Measurements from ENCODE around the gene CCDC146.
"Not testable (repeated sequence)": the region's sequence is repeated elsewhere in the genome, so short reads cannot be mapped to it uniquely, and the experiment has no call there.

CCDC146 gene

DNA sequence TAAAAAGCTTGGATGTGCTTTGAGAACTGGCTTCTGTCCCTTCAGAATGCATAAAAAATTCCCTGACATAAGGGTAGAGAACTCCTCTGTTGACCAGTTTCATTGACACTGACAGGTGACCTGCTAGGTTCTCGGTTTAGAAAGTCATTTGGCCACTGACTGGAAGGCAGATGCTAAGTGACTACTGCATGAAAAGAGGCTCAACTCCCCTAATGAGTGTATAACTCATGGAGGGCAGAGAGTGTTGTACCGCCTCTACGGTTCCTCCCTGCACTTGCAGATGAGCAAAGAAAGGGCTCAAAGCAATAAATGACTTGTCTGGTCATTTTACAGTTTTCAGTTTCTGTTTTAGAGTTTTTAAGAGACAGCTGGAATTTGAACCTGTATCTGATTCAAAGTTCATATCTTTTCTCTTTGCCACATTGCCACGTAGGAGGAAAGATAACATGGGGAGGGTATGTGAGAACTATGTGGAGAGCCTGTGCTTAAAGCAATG is 80.1 kb downstream of the CCDC146 start:
- no peak for DNase-seq

GRCh38 chr7:77205706-77206105 is 83.3 kb downstream of the CCDC146 start:
- DNase-seq, result no peak

GRCh38 chr7:77208416-77208815 is 86.0 kb downstream of the CCDC146 start:
- no peak for DNase-seq

GRCh38 chr7:77209479-77210139 is 87.2 kb downstream of the CCDC146 start:
- no peak for DNase-seq

DNA sequence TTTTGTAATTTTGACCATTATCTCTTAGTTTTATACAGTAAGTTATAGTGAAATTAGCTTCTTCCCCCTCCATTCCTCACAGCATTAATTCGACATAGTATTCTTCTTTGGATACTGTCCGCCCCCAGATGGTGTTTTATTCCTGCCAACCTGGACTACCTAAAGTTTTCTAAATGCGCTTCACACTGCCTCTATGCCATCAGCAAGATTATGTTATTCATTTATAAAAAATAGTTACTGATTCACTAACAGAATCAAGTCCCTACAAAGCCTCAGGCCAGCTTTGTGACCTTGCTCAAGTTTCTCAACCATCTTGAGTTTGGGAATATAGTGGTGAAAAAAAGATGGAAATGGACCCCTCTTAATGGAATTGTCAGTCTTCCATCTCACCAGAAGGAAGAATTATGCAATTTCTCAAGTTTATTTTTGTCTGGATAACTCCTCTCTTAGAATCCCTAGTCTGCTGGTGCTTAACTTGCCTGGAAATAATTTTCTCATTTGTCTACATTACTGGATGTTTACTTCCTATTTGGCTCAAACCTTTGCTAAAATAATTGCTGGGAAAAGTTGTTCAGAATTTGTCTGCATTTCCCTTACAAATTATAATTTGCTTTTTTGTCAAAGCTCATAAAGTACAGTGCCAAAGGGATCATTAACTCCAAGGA is 93.9 kb downstream of the CCDC146 start:
- no peak for DNase-seq

DNA sequence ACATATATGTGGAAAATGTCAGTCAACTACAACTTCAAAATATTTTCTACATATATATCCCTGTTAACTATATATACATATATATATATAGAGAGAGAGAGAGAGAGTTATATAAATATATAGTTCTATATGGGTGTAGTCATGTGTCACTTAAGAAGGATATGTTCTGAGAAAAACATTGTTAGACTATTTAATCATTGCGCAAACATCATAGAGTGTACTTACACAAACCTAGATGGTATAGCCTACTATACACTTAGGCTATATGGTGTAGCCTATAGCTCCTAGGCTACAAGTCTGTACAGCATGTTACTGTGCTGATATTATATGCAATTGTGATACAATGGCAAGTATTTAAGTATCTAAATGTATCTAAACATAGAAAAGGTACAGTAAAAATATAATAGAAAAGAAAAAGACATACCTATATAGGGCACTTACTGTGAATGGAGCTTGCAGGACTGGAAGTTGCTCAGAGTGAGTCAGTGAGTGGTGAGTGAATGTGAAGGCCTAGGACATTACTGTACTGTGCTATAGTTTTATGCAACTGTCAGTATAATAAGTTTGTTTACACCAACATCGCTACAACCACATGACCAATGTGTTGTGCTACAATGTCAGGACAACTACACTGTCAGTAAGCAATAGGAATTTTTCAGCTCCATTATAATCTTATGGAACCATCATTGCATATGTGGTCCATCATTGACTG is 95.2 kb downstream of the CCDC146 start:
- no peak for DNase-seq

DNA sequence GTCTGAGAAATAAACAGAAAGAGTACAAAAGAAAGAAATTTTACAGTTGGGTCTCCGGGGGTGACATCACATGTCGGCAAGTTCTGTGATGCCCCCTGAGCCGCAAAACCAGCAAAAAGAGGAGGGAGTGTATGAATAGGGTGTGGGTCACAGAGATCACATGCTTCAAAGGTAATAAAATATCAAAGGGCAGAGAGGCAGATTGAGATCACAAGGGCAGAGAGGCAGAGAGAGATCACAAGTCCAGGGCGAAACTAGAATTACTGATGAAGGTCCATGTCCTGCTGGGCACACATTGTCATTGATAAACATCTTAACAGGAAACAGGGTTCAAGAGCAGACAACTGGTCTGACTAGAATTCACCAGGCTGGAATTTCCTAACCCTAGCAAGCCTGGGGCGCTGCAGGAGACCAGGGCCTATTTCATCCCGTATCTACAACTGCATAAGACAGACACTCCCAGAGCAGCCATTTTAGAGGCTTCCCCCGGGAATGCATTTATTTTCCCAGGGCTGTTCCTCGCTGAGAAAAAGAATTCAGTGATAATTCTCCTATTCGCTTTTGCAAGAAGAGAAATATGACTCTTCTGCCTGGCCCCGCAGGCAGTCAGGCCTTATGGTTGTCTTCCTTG is 97.4 kb downstream of the CCDC146 start:
- not testable (repeated sequence) for DNase-seq

GRCh38 chr7:77222065-77222464 is 99.7 kb downstream of the CCDC146 start:
- DNase-seq, result no peak

DNA sequence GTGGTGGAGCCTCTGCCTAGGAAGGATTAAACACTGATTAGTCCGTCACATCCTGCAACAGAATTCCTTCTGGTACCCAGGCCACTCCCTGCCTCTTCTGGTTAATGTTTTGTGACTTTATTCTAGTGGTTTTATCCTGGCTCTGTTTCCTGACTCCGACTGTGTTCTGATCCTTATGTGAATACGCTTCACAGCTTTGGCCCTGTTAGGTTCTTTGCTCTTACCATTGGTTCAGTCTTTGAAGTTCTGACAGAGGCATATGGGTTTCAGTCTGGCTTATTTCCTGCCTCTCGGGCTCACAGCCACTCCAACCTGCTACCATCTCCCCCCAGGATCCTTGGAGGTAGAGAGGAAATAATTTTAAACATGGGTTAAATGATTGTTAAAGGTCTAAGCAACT is 100.4 kb downstream of the CCDC146 start:
- DNase-seq, result no peak

GRCh38 chr7:77223261-77223660 is 100.8 kb downstream of the CCDC146 start:
- DNase-seq, result no peak

- no peak for DNase-seq
Measured at GRCh38 chr7:77226357-77226839, 104.0 kb downstream of the CCDC146 start.

GRCh38 chr7:77228795-77229194 is 106.4 kb downstream of the CCDC146 start:
- not testable (repeated sequence) for DNase-seq

DNA sequence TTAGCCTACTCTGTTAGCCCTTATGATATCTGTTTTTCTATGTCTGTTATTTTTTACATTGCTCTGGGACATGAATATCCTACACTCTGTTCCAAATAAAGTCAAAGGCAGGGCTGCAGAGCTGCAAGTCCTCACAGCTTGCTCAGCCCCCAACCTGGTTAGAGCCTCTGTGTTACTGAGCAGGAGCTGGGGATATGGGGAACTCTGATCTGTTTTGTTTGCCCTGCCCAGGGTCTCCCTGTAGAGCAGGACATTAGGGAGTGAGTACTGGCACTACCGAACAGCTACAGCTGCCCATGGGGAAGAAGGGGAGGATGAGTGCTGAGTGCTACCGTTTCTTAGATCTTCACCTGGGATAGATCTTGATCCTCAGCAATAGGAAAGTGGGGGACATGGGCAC is 110.1 kb downstream of the CCDC146 start:
- no peak for DNase-seq

DNA sequence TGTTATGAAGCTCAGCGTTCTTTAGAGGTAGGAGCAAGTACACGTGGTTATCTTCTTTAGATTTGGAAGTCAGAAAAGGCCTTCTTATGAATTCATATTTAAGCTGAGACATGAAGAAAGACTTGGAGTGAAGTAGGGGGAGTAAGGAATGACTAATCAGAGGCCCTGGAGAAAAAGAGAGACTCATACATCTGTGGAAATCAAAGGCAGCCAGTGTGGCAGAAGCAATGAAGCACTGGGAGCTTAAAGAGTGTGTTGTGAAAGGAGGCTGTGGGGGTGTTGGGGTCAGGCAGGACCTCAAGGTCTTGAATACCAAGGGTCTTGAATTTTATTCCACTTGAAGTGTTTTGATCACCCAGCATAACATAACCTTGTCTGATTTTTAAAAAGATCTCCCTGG is 112.9 kb downstream of the CCDC146 start:
- DNase-seq, result no peak

DNA sequence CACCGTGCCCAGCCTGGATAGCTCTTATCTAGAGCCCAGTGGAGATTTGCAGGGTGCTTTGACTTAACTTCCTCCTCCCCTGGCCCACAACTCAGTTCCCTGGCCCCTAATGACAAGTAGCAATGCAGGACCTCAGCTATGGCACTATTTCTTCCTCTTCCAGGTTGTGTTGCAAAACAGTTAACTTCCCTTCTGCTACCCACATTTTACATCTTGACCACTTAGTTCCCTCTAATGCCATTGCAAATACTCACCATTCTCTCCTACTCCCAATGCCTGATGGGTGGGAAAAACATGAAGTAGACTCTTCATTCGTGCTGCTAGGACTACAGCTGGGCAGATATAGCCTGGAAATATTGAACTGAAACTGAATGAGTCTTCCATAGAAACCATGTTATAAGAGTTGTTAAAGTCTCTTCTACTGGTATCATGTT is 116.3 kb downstream of the CCDC146 start:
- DNase-seq, result no peak

DNA sequence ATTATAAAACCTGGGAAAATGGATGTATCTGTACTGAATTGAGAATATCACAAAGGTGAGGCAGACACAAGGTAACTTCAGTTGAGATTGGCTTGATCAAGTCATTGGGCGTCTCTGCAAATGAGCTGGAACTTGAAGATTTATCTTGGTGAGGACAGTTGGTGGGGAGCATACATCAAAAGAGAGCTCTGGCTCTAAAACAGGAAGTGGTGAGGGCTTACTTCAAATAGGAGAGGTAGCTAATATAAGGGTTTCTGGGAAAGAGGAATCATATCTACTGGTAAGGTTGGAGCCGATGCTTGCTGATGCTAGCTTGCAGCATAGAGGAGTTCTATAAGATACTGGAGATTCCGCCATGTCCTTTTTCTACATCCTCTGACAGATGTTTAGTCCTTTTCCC is 117.1 kb downstream of the CCDC146 start:
- no peak for DNase-seq

DNA sequence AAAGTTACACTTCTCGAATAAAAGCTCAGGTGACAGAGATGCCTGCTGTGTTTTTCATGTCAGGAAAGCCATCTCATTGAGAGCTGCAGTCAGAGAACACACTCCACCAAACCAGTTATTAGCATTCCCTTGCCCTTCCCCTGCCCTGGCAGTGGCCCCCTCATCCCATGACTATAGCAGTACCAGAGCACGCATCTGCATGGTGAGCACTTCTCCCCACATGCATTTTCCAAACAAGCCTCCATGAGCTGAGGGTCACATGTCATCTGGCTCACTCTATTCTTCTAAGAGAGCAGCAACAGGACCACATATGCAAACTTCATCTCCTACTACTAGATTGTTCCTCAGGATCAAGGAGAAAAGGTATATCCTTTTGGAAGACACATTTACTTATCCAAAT is 119.7 kb downstream of the CCDC146 start:
- no peak for DNase-seq

- no peak for DNase-seq
Measured at GRCh38 chr7:77242554-77242953, 120.1 kb downstream of the CCDC146 start.

- DNase-seq, result no peak
Measured at GRCh38 chr7:77244222-77244934, 122.0 kb downstream of the CCDC146 start.

GRCh38 chr7:77245015-77245755 is 122.8 kb downstream of the CCDC146 start:
- DNase-seq, result no peak

DNA sequence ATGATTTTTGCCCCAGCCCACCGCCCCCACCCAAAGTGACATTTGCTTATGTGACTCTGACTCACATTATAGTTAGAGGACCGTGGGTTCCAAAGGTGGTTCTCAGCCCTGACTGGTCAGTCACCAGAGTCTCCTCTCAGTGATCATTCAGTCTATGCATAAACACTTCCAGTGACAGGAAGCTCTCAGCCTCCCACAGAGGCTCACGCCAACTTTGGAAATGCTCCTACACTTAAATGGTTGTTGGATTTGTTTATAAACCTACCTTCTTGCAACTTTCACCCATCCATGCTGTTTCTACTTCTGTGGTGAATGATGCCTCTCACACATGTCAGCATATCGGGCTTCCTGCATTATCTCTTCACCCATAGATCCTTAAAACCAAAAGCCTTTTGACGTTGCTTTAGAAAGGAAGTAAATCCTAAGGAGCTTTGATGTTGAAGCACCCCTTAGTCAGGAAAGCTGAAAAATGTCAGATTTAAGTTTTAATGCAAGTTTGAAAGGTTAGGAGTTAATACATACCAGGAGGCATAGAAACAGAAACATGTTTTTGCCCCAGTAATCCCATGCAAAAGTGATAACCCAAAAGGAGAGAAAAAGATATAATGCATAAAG is 123.7 kb downstream of the CCDC146 start:
- no peak for DNase-seq

Measured in central memory CD4-positive, alpha-beta T cell (primary cell).